A549 (cell line): ENCODE data around the gene VDAC2. TPM values are rescaled to one million over a fixed set of nuclear protein-coding genes. Genes with fewer than 3 reads are reported as not detected.
A peak's percentile ranks its signal among the peaks of the same experiment; 100 is the strongest.

Experiments
- ATAC-seq, 2 experiments: fragments of 200-7000 bp in 1 of 2; fragments of >200 bp in 1 of 2; cut with Nextera tagmentation in 1 of 2; cut with Tn5 transposase in 1 of 2; 3 replicates each; pipeline versions ENCODE4 v1.8.0 to v1.9.1; 2018 to 2020; ENCODE audit warnings: mild to moderate bottlenecking in 1 of 2, moderate library complexity in 1 of 2
- CTCF ChIA-PET: fragments of 300-600 bp; sonication (Branson Sonifier 250); formaldehyde crosslinking; extraction: SDS; loops from one replicate; lab custom pipeline; 2021; ENCODE audit warnings: antibody characterized with exemption, inconsistent platforms; lab: Yijun Ruan, JAX
- POLR2A ChIA-PET: fragments of 350-600 bp; formaldehyde crosslinking; extraction: SDS; loops from one replicate; lab custom pipeline; 2021; ENCODE audit warnings: antibody characterized with exemption, inconsistent platforms; lab: Yijun Ruan, JAX
- DNase-seq, 2 experiments: peaks; one replicate each; pipeline versions ENCODE4 v3.0.0 to v3.0.0-alpha.2; 2011 to 2016; ENCODE audit warnings: low read depth in 1 of 2, low spot score in 1 of 2
- FAIRE-seq: peaks from 2 replicates; lab custom pipeline; 2011; peaks lifted over from hg19 to GRCh38; lab: Jason Lieb, UNC
- H3K27ac ChIP-seq, 2 experiments: fragments of >200 bp; sonication (Bioruptor Twin); formaldehyde crosslinking; 3 replicates each; pipeline ENCODE4 v1.5.1; 2016 to 2017
- H3K4me1 ChIP-seq: fragments of >200 bp; sonication (Bioruptor Twin); formaldehyde crosslinking; 3 replicates; pipeline ENCODE4 v1.6.1; 2016
- H3K4me2 ChIP-seq: fragments of >200 bp; sonication (Bioruptor Twin); formaldehyde crosslinking; 3 replicates; pipeline ENCODE4 v1.6.1; 2016
- H3K4me3 ChIP-seq: fragments of >200 bp; sonication (Bioruptor Twin); formaldehyde crosslinking; 3 replicates; pipeline ENCODE4 v1.5.1; 2016
- H3K9me3 ChIP-seq: fragments of >200 bp; sonication (Bioruptor Twin); formaldehyde crosslinking; 3 replicates; pipeline ENCODE4 v1.6.1; 2016
- CHD4 ChIP-seq: fragments of 200-600 bp; sonication (generic); IDR thresholded peaks from 2 replicates; pipeline ENCODE4 v1.6.1; 2016; ENCODE audit warnings: antibody characterized with exemption, mild to moderate bottlenecking, borderline replicate concordance
- EHF ChIP-seq: fragments of 250-450 bp; sonication (Bioruptor Pico); IDR thresholded peaks from 2 replicates; pipeline ENCODE4 v1.5.0; 2020; ENCODE audit warnings: mild to moderate bottlenecking
- EHMT2 ChIP-seq: fragments of 200-600 bp; sonication (generic); IDR thresholded peaks from 2 replicates; pipeline ENCODE4 v1.6.1; 2016; ENCODE audit warnings: antibody characterized with exemption, low read depth, mild to moderate bottlenecking, moderate library complexity
- EP300 ChIP-seq, 2 experiments: fragments of >200 bp; sonication (Bioruptor Twin); formaldehyde crosslinking; IDR thresholded peaks; 2 replicates in 1 of 2; 3 replicates in 1 of 2; pipeline ENCODE4 v1.6.1; 2016 to 2017
- HDAC2 ChIP-seq: fragments of 200-600 bp; sonication (generic); IDR thresholded peaks from 2 replicates; pipeline ENCODE4 v1.6.1; 2016
- HEYL ChIP-seq: fragments of 250-450 bp; sonication (Bioruptor Pico); IDR thresholded peaks from 2 replicates; pipeline ENCODE4 v1.8.0; 2021; ENCODE audit warnings: mild to moderate bottlenecking, moderate library complexity
- HOXB13 ChIP-seq: fragments of 250-450 bp; sonication (Bioruptor Pico); IDR thresholded peaks from 2 replicates; pipeline ENCODE4 v1.5.0; 2020; ENCODE audit warnings: low read depth, mild to moderate bottlenecking, moderate library complexity
- MAFK ChIP-seq: fragments of 450-650 bp; IDR thresholded peaks from 2 replicates; pipeline ENCODE4 v1.6.1; 2014; ENCODE audit not compliant: partially characterized antibody
- NFE2L2 ChIP-seq: fragments of 150-350 bp; conservative IDR thresholded peaks from 2 replicates; pipeline ENCODE4 v1.6.1; 2014; ENCODE audit warnings: low read length
- NPAS2 ChIP-seq: fragments of 250-450 bp; sonication (Bioruptor Pico); IDR thresholded peaks from 2 replicates; pipeline ENCODE4 v1.8.0; 2022; ENCODE audit warnings: mild to moderate bottlenecking, moderate library complexity, borderline replicate concordance
- PHF8 ChIP-seq: fragments of 200-600 bp; sonication (generic); IDR thresholded peaks from 2 replicates; pipeline ENCODE4 v1.6.1; 2016; ENCODE audit warnings: low read depth, mild to moderate bottlenecking, antibody characterized with exemption, moderate library complexity, borderline replicate concordance
- POLR2A ChIP-seq: IDR thresholded peaks from 2 replicates; pipeline ENCODE4 v1.6.1; 2012; ENCODE audit warnings: mild to moderate bottlenecking, low read length
- POLR2AphosphoS2 ChIP-seq: conservative IDR thresholded peaks from 2 replicates; pipeline ENCODE4 v1.6.1; 2012; ENCODE audit warnings: low read length, improper control_type of control experiment, inconsistent platforms
- RNF2 ChIP-seq: fragments of 200-600 bp; sonication (generic); IDR thresholded peaks from 2 replicates; pipeline ENCODE4 v1.6.1; 2016; ENCODE audit warnings: low read depth, mild to moderate bottlenecking, antibody characterized with exemption, moderate library complexity, borderline replicate concordance
- ZNF302 ChIP-seq: fragments of 250-450 bp; sonication (Bioruptor Pico); IDR thresholded peaks from 2 replicates; pipeline ENCODE4 v1.9.0; 2021; ENCODE audit warnings: inconsistent platforms, mild to moderate bottlenecking, moderate library complexity
- ZSCAN20 ChIP-seq: fragments of 250-450 bp; sonication (Bioruptor Pico); IDR thresholded peaks from 2 replicates; pipeline ENCODE4 v1.8.0; 2022; ENCODE audit warnings: mild to moderate bottlenecking, moderate library complexity
- WGBS: methylation state at CpG from one replicate; pipeline ENCODE4 v1.1.6; 2017; ENCODE audit errors: missing lambda C conversion rate; 5-methylcytosine and 5-hydroxymethylcytosine counted together
- polyA plus RNA-seq, 4 experiments: library from polyadenylated mRNA; depleted of rRNA in 3 of 4; stranded (reverse); fragments of >200 nt; fragmentation: RNase III in 1 of 4; extraction: RNeasy Plus Mini Kit Qiagen cat#74134 plus additional on column Dnase treatment in 1 of 4; gene quantifications; 2 replicates in 3 of 4; 3 replicates in 1 of 4; pipeline ENCODE4 v1.2.3, GENCODE V29; 2011 to 2017
- TF ChIP-seq, protein P1 (sequence below): fragments of 150-350 bp; IDR thresholded peaks from 2 replicates; pipeline ENCODE4 v1.6.1; 2014; ENCODE audit warnings: low read depth, mild to moderate bottlenecking, low read length
- TF ChIP-seq, protein P2 (sequence below): fragments of 200-600 bp; sonication (generic); IDR thresholded peaks from 2 replicates; pipeline ENCODE4 v1.6.1; 2016; ENCODE audit warnings: antibody characterized with exemption, mild to moderate bottlenecking, moderate library complexity
- TF ChIP-seq, protein P3 (sequence below): fragments of 250-450 bp; sonication (Bioruptor Pico); IDR thresholded peaks from 2 replicates; pipeline ENCODE4 v1.5.0; 2021; ENCODE audit warnings: mild to moderate bottlenecking, moderate library complexity, borderline replicate concordance
- TF ChIP-seq, protein P4 (sequence below): fragments of 450-650 bp; IDR thresholded peaks from 2 replicates; pipeline ENCODE4 v1.6.1; 2014; ENCODE audit warnings: antibody characterized with exemption

The VDAC2 gene
- polyA plus RNA-seq, 2 of the 4 experiments (the other 2 are of a cell fraction), result 273 to 285 TPM

- CTCF ChIA-PET, result interaction anchor here (1.1 to 22.8 kb wide), 4 partner anchors 12 to 39 kb away, joined by 3 to 479 read pairs (median 37); partner anchors contain the start of genes COMTD1 and VDAC2
- DNase-seq (no peak), FAIRE-seq (no peak), ATAC-seq (no peak; a peak in 1 of 6 replicates)
- POLR2A ChIA-PET, result interaction anchor here (2.6 kb wide), 1 partner anchor 13 kb away, joined by 12 read pairs; the partner anchor contains the start of gene VDAC2
- H3K4me2 ChIP-seq, result peak overlapping the region; percentile 61; the same call in 1 of the 3 replicates
- 80% methylated on average over 2 of the region's 2 CpGs for WGBS
- H3K9me3 ChIP-seq, result no peaks in the 10 kb centered on the region
- no peak overlapping the region for H3K4me3 ChIP-seq
- H3K27ac ChIP-seq, result no peak overlapping the region
- peaks cover 60% of the 10 kb centered on the region for H3K4me1 ChIP-seq
- TF ChIP-seq HDAC2 (no peak), HEYL (CRISPR knock-in tag) (no peak), EP300 (IDR thresholded peaks at IDR 0.05) (no peak), MAFK (no peak), HOXB13 (no peak), PHF8 (no peak), POLR2A (no peak), RNF2 (no peak), CHD4 (no peak), EHMT2 (no peak), ZSCAN20 (CRISPR knock-in tag) (no peak), ZNF302 (CRISPR knock-in tag) (no peak), EHF (CRISPR knock-in tag) (no peak), NFE2L2 (no peak), POLR2AphosphoS2 (no peak), NPAS2 (CRISPR knock-in tag) (no peak)
- TF ChIP-seq, protein P1, sequence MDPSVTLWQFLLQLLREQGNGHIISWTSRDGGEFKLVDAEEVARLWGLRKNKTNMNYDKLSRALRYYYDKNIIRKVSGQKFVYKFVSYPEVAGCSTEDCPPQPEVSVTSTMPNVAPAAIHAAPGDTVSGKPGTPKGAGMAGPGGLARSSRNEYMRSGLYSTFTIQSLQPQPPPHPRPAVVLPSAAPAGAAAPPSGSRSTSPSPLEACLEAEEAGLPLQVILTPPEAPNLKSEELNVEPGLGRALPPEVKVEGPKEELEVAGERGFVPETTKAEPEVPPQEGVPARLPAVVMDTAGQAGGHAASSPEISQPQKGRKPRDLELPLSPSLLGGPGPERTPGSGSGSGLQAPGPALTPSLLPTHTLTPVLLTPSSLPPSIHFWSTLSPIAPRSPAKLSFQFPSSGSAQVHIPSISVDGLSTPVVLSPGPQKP, result no peak
- TF ChIP-seq, protein P2, sequence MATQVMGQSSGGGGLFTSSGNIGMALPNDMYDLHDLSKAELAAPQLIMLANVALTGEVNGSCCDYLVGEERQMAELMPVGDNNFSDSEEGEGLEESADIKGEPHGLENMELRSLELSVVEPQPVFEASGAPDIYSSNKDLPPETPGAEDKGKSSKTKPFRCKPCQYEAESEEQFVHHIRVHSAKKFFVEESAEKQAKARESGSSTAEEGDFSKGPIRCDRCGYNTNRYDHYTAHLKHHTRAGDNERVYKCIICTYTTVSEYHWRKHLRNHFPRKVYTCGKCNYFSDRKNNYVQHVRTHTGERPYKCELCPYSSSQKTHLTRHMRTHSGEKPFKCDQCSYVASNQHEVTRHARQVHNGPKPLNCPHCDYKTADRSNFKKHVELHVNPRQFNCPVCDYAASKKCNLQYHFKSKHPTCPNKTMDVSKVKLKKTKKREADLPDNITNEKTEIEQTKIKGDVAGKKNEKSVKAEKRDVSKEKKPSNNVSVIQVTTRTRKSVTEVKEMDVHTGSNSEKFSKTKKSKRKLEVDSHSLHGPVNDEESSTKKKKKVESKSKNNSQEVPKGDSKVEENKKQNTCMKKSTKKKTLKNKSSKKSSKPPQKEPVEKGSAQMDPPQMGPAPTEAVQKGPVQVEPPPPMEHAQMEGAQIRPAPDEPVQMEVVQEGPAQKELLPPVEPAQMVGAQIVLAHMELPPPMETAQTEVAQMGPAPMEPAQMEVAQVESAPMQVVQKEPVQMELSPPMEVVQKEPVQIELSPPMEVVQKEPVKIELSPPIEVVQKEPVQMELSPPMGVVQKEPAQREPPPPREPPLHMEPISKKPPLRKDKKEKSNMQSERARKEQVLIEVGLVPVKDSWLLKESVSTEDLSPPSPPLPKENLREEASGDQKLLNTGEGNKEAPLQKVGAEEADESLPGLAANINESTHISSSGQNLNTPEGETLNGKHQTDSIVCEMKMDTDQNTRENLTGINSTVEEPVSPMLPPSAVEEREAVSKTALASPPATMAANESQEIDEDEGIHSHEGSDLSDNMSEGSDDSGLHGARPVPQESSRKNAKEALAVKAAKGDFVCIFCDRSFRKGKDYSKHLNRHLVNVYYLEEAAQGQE, result no peak
- TF ChIP-seq, protein P3, sequence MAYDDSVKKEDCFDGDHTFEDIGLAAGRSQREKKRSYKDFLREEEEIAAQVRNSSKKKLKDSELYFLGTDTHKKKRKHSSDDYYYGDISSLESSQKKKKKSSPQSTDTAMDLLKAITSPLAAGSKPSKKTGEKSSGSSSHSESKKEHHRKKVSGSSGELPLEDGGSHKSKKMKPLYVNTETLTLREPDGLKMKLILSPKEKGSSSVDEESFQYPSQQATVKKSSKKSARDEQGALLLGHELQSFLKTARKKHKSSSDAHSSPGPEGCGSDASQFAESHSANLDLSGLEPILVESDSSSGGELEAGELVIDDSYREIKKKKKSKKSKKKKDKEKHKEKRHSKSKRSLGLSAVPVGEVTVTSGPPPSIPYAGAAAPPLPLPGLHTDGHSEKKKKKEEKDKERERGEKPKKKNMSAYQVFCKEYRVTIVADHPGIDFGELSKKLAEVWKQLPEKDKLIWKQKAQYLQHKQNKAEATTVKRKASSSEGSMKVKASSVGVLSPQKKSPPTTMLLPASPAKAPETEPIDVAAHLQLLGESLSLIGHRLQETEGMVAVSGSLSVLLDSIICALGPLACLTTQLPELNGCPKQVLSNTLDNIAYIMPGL (CRISPR knock-in tag), result no peak
- TF ChIP-seq, protein P4, sequence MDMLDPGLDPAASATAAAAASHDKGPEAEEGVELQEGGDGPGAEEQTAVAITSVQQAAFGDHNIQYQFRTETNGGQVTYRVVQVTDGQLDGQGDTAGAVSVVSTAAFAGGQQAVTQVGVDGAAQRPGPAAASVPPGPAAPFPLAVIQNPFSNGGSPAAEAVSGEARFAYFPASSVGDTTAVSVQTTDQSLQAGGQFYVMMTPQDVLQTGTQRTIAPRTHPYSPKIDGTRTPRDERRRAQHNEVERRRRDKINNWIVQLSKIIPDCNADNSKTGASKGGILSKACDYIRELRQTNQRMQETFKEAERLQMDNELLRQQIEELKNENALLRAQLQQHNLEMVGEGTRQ, result no peak
- TF ChIP-seq, all 56 proteins: peak for 0
Measured at GRCh38 chr10:75223507-75223906, 12.9 kb downstream of the VDAC2 start.
